GM18870 (cell line): Measurements from ENCODE around the gene ID1.

Experiments
- ATAC-seq: cut with Tn5 transposase; IDR thresholded peaks from one replicate; pipeline ENCODE4 v1.9.1; 2021; ENCODE audit warnings: moderate library complexity; ENCODE audit not compliant: unreplicated experiment

The ID1 gene

GRCh38 chr20:31605031-31605901 lies at the start of gene ID1:
TSS of gene ID1 (plus strand) at chr20:31605289. CDS start at chr20:31605388, 99 bp downstream.
- ATAC-seq: peak; percentile 74

GRCh38 chr20:31559704-31560093 lies 45.4 kb upstream of the ID1 start:
- ATAC-seq: no peak

GRCh38 chr20:31560094-31560745 lies 44.9 kb upstream of the ID1 start:
- no peak for ATAC-seq

- no peak for ATAC-seq
Measured at GRCh38 chr20:31560746-31561598, 44.1 kb upstream of the ID1 start.

GRCh38 chr20:31562241-31562640 lies 42.8 kb upstream of the ID1 start:
- no peak for ATAC-seq

- no peak for ATAC-seq
Measured at GRCh38 chr20:31564284-31564683, 40.8 kb upstream of the ID1 start.

GRCh38 chr20:31565699-31566318 lies 39.3 kb upstream of the ID1 start:
- no peak for ATAC-seq

- ATAC-seq: no peak
Measured at GRCh38 chr20:31566319-31566657, 38.8 kb upstream of the ID1 start.

- no peak for ATAC-seq
Measured at GRCh38 chr20:31566658-31567379, 38.3 kb upstream of the ID1 start.

- no peak for ATAC-seq
Measured at GRCh38 chr20:31567380-31567720, 37.7 kb upstream of the ID1 start.

GRCh38 chr20:31568041-31568731 lies 36.9 kb upstream of the ID1 start:
- no peak for ATAC-seq

GRCh38 chr20:31568773-31569162 lies 36.3 kb upstream of the ID1 start:
- ATAC-seq: no peak

GRCh38 chr20:31569163-31570020 lies 35.7 kb upstream of the ID1 start:
- ATAC-seq: no peak

- ATAC-seq: no peak
Measured at GRCh38 chr20:31570021-31570463, 35.0 kb upstream of the ID1 start.

GRCh38 chr20:31570735-31571617 lies 34.1 kb upstream of the ID1 start:
- no peak for ATAC-seq

- ATAC-seq: peak; percentile 9
Measured at GRCh38 chr20:31572042-31572700, 32.9 kb upstream of the ID1 start.
